ENCODE data around the gene PNPLA4. TPM values are rescaled to one million over a fixed set of nuclear protein-coding genes. Genes with fewer than 3 reads are reported as not detected.
A peak's percentile ranks its signal among the peaks of the same experiment; 100 is the strongest.

The PNPLA4 gene
- total RNA-seq = 10 to 100 TPM; 12.8 to 14.4 TPM

GRCh38 chrX:7927259-7928167 is at the start of gene PNPLA4:
Gene PNPLA4, minus strand, starts transcription at chrX:7927413. Its CDS starts 1,294 bp downstream, at chrX:7926119.
- DNase-seq (peak; percentile 90), ATAC-seq (peak; percentile 97)
- Mint-ChIP-seq H3K4me1 (peaks cover 13% of the 10 kb centered on the region), H3K9me3 (ENCODE audit: low read depth) (no peaks in the 10 kb centered on the region), H3K27me3 (no peaks in the 10 kb centered on the region), H3K4me3 (peak within 1 kb of the TSS; percentile 80), H3K27ac (peak within 1 kb of the TSS; percentile 95), H3K36me3 (ENCODE audit: low read depth) (no peaks in the 10 kb centered on the region)
- CTCF ChIA-PET = interaction anchor here (0.6 kb wide), 1 partner anchor 329 kb away, joined by 3 read pairs; no protein-coding TSS in a partner anchor
- POLR2A ChIA-PET = no interaction called here
- intact Hi-C loops (cut with DNase I, micrococcal nuclease) = loop anchor here (1.0 to 10.0 kb wide), 3 partner anchors 779 to 843 kb away; partner anchors contain the start of genes PUDP (in 2 of the 2) and STS (in 1 of the 2)

GRCh38 chrX:7972586-7972985 is 45.4 kb upstream of the PNPLA4 start:
- no peaks in the 10 kb centered on the region for H3K9me3 Mint-ChIP-seq (ENCODE audit: low read depth)
- no peaks in the 10 kb centered on the region for H3K27me3 Mint-ChIP-seq
- peaks cover 6% of the 10 kb centered on the region for H3K36me3 Mint-ChIP-seq (ENCODE audit: low read depth)
- intact Hi-C loops (cut with DNase I, micrococcal nuclease) = no loop called here
- CTCF ChIA-PET = no interaction called here
- no peak overlapping the region for H3K4me3 Mint-ChIP-seq
- DNase-seq (no peak), ATAC-seq (no peak)
- H3K4me1 Mint-ChIP-seq = no peaks in the 10 kb centered on the region
- H3K27ac Mint-ChIP-seq = no peak overlapping the region
- POLR2A ChIA-PET = no interaction called here

- no peak overlapping the region for H3K4me3 Mint-ChIP-seq
- H3K27ac Mint-ChIP-seq = no peak overlapping the region
- peaks cover 7% of the 10 kb centered on the region for H3K36me3 Mint-ChIP-seq (ENCODE audit: low read depth)
Observed at GRCh38 chrX:7970428-7970827, 43.2 kb upstream of the PNPLA4 start.

GRCh38 chrX:7965436-7965835 is 38.2 kb upstream of the PNPLA4 start:
- Mint-ChIP-seq H3K4me3 (no peak overlapping the region), H3K27me3 (no peaks in the 10 kb centered on the region), H3K4me1 (no peaks in the 10 kb centered on the region), H3K27ac (no peak overlapping the region), H3K36me3 (ENCODE audit: low read depth) (peaks cover 7% of the 10 kb centered on the region), H3K9me3 (ENCODE audit: low read depth) (no peaks in the 10 kb centered on the region)
- ATAC-seq (no peak), DNase-seq (no peak)
- ChIA-PET POLR2A (no interaction called here), CTCF (no interaction called here)
- intact Hi-C loops (cut with DNase I, micrococcal nuclease) = no loop called here

More at GRCh38 chrX:7970428-7970827, 43.2 kb upstream of the PNPLA4 start:
- DNase-seq = no peak
- ChIA-PET CTCF (interaction anchor here (0.6 kb wide), 1 partner anchor 82 kb away, joined by 3 read pairs; no protein-coding TSS in a partner anchor), POLR2A (no interaction called here)
- no peaks in the 10 kb centered on the region for H3K4me1 Mint-ChIP-seq
- ATAC-seq = no peak
- no peaks in the 10 kb centered on the region for H3K9me3 Mint-ChIP-seq (ENCODE audit: low read depth)
- no peaks in the 10 kb centered on the region for H3K27me3 Mint-ChIP-seq
- intact Hi-C loops (cut with DNase I, micrococcal nuclease) = no loop called here

- no peaks in the 10 kb centered on the region for H3K27me3 Mint-ChIP-seq
- no peaks in the 10 kb centered on the region for H3K36me3 Mint-ChIP-seq (ENCODE audit: low read depth)
- CTCF ChIA-PET = interaction anchor here (1.5 kb wide), 1 partner anchor 17 kb away, joined by 3 read pairs; no protein-coding TSS in a partner anchor
- no peak for DNase-seq
- H3K27ac Mint-ChIP-seq = no peak overlapping the region
- POLR2A ChIA-PET = no interaction called here
- H3K9me3 Mint-ChIP-seq (ENCODE audit: low read depth) = peaks cover 5% of the 10 kb centered on the region
- no peaks in the 10 kb centered on the region for H3K4me1 Mint-ChIP-seq
- ATAC-seq = no peak
- no peak overlapping the region for H3K4me3 Mint-ChIP-seq
- intact Hi-C loops (cut with DNase I, micrococcal nuclease) = no loop called here
Observed at GRCh38 chrX:7960246-7960645, 33.0 kb upstream of the PNPLA4 start.

GRCh38 chrX:7953446-7953845 is 26.2 kb upstream of the PNPLA4 start:
- no peak for DNase-seq
- Mint-ChIP-seq H3K4me1 (no peaks in the 10 kb centered on the region), H3K4me3 (no peak overlapping the region), H3K9me3 (ENCODE audit: low read depth) (peaks cover 5% of the 10 kb centered on the region), H3K36me3 (ENCODE audit: low read depth) (no peaks in the 10 kb centered on the region), H3K27me3 (no peaks in the 10 kb centered on the region), H3K27ac (no peak overlapping the region)
- ChIA-PET POLR2A (no interaction called here), CTCF (no interaction called here)
- no peak for ATAC-seq
- intact Hi-C loops (cut with DNase I, micrococcal nuclease) = no loop called here

- peaks cover 2% of the 10 kb centered on the region for H3K27me3 Mint-ChIP-seq
- H3K4me3 Mint-ChIP-seq = no peak overlapping the region
- ChIA-PET CTCF (no interaction called here), POLR2A (no interaction called here)
- ATAC-seq = no peak
- intact Hi-C loops (cut with DNase I, micrococcal nuclease) = no loop called here
- no peaks in the 10 kb centered on the region for H3K36me3 Mint-ChIP-seq (ENCODE audit: low read depth)
- DNase-seq = no peak
- no peaks in the 10 kb centered on the region for H3K9me3 Mint-ChIP-seq (ENCODE audit: low read depth)
- no peaks in the 10 kb centered on the region for H3K4me1 Mint-ChIP-seq
- H3K27ac Mint-ChIP-seq = no peak overlapping the region
Observed at GRCh38 chrX:7950865-7951264, 23.7 kb upstream of the PNPLA4 start.

GRCh38 chrX:7948483-7948882 is 21.3 kb upstream of the PNPLA4 start:
- peaks cover 2% of the 10 kb centered on the region for H3K27me3 Mint-ChIP-seq
- no peaks in the 10 kb centered on the region for H3K36me3 Mint-ChIP-seq (ENCODE audit: low read depth)
- no peak overlapping the region for H3K27ac Mint-ChIP-seq
- ChIA-PET POLR2A (no interaction called here), CTCF (no interaction called here)
- H3K4me1 Mint-ChIP-seq = no peaks in the 10 kb centered on the region
- no peaks in the 10 kb centered on the region for H3K9me3 Mint-ChIP-seq (ENCODE audit: low read depth)
- DNase-seq (no peak), ATAC-seq (no peak)
- no peak overlapping the region for H3K4me3 Mint-ChIP-seq
- intact Hi-C loops (cut with DNase I, micrococcal nuclease) = no loop called here

- Mint-ChIP-seq H3K4me3 (no peak overlapping the region), H3K9me3 (ENCODE audit: low read depth) (no peaks in the 10 kb centered on the region), H3K27me3 (peaks cover 2% of the 10 kb centered on the region), H3K4me1 (no peaks in the 10 kb centered on the region), H3K27ac (no peak overlapping the region), H3K36me3 (ENCODE audit: low read depth) (no peaks in the 10 kb centered on the region)
- no peak for ATAC-seq
- ChIA-PET CTCF (no interaction called here), POLR2A (no interaction called here)
- intact Hi-C loops (cut with DNase I, micrococcal nuclease) = no loop called here
- no peak for DNase-seq
Observed at GRCh38 chrX:7946960-7947359, 19.7 kb upstream of the PNPLA4 start.

GRCh38 chrX:7943600-7944245 is 16.5 kb upstream of the PNPLA4 start:
- DNase-seq = no peak
- no peaks in the 10 kb centered on the region for H3K9me3 Mint-ChIP-seq (ENCODE audit: low read depth)
- ATAC-seq = no peak
- H3K4me3 Mint-ChIP-seq = no peak overlapping the region
- CTCF ChIA-PET = interaction anchor here (1.0 kb wide), 1 partner anchor 16 kb away, joined by 3 read pairs; no protein-coding TSS in a partner anchor
- H3K27ac Mint-ChIP-seq = no peak overlapping the region
- intact Hi-C loops (cut with DNase I, micrococcal nuclease) = no loop called here
- no peaks in the 10 kb centered on the region for H3K4me1 Mint-ChIP-seq
- no peaks in the 10 kb centered on the region for H3K36me3 Mint-ChIP-seq (ENCODE audit: low read depth)
- POLR2A ChIA-PET = no interaction called here
- peaks cover 2% of the 10 kb centered on the region for H3K27me3 Mint-ChIP-seq

- Mint-ChIP-seq H3K9me3 (ENCODE audit: low read depth) (no peaks in the 10 kb centered on the region), H3K27me3 (peaks cover under 1% of the 10 kb centered on the region), H3K36me3 (ENCODE audit: low read depth) (no peaks in the 10 kb centered on the region), H3K4me3 (no peak overlapping the region), H3K27ac (no peak overlapping the region), H3K4me1 (no peaks in the 10 kb centered on the region)
- no peak for ATAC-seq
- peak; percentile 3 for DNase-seq
- ChIA-PET CTCF (no interaction called here), POLR2A (no interaction called here)
- intact Hi-C loops (cut with DNase I, micrococcal nuclease) = no loop called here
Observed at GRCh38 chrX:7941390-7942042, 14.3 kb upstream of the PNPLA4 start.

All from activated CD4-positive, alpha-beta T cell treated with anti-CD3 and anti-CD28 coated beads for 36 hours (primary cell).